Retinal pigment epithelial cell (primary cell): ENCODE results near the gene CASZ1.

Source experiments
- DNase-seq: peaks from one replicate; pipeline ENCODE4 v3.0.0-alpha.2; 2010; ENCODE audit warnings: low read depth
- H3K4me3 ChIP-seq: 2 replicates; pipeline ENCODE4 v1.5.1; 2011; ENCODE audit warnings: mild to moderate bottlenecking, low read length, control low read depth, moderate library complexity
- CTCF ChIP-seq: conservative IDR thresholded peaks from 2 replicates; pipeline ENCODE4 v1.5.1; 2011; ENCODE audit warnings: low read depth, low read length, control low read depth, inconsistent platforms

CASZ1 gene

GRCh38 chr1:10691075-10691739 lies 105.2 kb downstream of the CASZ1 start:
- no peak overlapping the region for H3K4me3 ChIP-seq
- no peak for TF ChIP-seq CTCF
- DNase-seq, result no peak

- no peak for DNase-seq
- TF ChIP-seq CTCF, result peak; percentile 22
- H3K4me3 ChIP-seq, result no peak overlapping the region
Measured at GRCh38 chr1:10690484-10690883, 106.0 kb downstream of the CASZ1 start.

DNA sequence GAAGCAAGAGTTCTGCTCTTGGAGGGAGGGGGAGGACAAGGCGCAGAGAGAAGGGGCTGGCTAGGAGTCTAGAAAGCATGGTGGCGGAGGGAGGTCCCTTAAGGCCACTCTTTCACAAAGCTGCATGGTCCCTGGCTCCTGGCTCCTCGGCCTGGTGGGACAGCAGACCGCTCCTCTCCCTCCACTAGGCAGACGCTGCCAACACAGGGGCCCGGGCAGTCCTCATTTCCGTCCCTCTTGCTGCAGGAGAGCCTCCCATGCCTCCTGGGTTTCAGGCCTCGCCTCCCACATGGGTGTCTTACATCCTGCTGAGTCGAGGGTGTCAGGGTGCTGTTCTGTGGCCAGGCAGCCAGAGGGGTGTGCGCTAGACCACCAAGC lies 108.0 kb downstream of the CASZ1 start:
- no peak for DNase-seq
- H3K4me3 ChIP-seq, result no peak overlapping the region
- TF ChIP-seq CTCF, result no peak

DNA sequence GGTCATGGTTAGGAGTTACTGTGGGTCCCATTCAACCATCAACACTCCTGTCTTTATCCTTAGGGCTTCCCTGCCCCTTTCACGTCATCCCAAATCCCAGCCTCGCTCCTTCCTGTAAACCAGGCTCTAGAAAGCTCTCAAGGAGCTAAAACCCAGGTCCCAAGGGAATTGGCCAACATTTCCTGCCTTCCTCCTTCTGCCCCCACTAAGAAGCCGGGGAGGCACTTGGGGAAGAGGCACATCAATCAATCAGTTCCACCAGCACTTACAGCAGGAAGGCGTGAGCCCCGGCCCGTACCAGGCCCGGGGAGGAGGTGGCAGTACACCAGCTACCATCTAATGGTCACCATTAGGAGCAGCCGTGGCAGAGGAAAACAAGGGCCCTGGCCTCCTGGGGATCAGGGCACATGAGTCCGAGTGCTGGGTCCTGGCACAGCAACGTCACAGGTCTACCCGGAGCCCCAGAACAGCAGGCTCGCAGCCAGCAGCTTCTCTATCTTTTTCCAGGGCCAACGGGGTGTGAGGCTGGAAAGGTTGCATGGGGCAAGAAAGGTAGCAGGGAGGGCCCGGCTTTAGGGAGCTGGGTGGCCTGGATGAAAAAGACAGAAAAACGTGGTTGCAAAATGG lies 108.6 kb downstream of the CASZ1 start:
- DNase-seq, result no peak
- no peak overlapping the region for H3K4me3 ChIP-seq
- TF ChIP-seq CTCF, result no peak

GRCh38 chr1:10687251-10687651 lies 109.2 kb downstream of the CASZ1 start:
- DNase-seq, result no peak
- no peak for TF ChIP-seq CTCF
- H3K4me3 ChIP-seq, result no peak overlapping the region

DNA sequence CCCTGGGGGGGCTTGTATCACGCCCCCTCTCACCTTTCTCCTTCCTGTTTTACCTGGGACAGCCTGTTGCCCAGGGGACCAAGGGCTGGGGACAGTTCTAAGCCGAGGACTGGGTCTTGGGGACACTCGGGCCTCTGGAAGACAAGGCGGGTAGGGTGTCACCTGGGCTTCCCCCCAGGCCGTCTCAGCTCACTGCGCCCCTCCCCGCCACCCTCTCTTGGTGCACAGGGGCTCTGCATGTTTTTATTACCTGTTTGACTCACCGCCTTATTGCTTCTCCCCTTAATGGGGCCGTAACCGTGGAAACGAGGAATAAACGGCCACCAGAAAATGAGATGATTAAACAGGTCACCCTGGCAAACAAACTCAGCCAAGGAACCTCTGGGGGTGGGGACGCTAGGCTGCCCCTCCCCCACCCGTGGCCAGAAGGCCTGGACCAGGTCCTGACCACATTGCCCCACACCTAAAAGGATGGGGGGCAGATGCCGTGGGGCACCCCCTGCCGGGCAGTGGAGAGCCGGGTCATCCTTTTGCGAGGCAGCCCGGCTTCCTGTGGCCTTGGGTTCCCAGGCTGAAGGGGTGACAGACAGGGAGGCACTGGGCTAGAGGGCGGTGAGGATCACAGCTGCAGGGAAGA lies 109.9 kb downstream of the CASZ1 start:
- TF ChIP-seq CTCF, result no peak
- H3K4me3 ChIP-seq, result no peak overlapping the region
- DNase-seq, result no peak

DNA sequence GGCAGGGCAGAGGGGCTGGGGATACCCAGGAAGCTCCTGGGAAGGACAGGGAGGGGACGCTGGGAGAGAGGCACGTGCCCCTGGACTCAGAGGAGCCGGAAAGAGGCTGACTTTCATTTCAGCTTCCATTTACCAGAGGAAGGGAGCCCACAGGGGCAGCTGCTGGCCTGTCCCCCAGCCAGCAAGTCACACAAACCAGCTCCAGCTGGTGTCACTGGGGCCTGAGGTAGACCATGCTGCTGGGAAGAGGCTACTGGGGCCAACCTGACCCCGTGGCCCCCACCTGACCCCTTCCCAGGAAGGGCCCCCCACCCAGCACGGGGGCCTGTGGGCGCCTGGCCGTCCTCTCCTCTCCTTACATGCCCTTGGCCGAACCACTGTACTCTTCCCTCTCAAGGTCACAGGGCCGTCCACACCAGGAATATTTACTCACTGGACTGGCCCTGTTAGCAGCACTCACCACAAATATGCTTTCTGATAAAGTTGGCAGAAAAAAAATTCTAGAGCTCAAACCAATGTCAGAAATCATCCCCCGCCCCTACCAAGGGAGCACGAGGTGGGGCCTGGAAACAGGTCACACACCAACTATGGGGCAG lies 110.5 kb downstream of the CASZ1 start:
- DNase-seq, result no peak
- no peak overlapping the region for H3K4me3 ChIP-seq
- no peak for TF ChIP-seq CTCF
